Peyer's patch (tissue), 4 donors: ENCODE data around the gene DCUN1D3. TPM values are rescaled to one million over a fixed set of nuclear protein-coding genes. Genes with fewer than 3 reads are reported as not detected.

Source experiments
- DNase-seq, 3 donors: peaks; one replicate each; pipeline ENCODE4 v3.0.0-alpha.2; 2017 to 2019
- H3K27ac ChIP-seq, 4 donors: fragments of 200-600 bp; sonication (generic); one replicate each; pipeline ENCODE4 v1.5.1; 2016 to 2019
- H3K27me3 ChIP-seq, 2 donors: fragments of 200-600 bp; sonication (generic); one replicate each; pipeline ENCODE4 v1.5.1; 2019
- H3K36me3 ChIP-seq, 3 donors: fragments of 200-600 bp; sonication (generic); one replicate each; pipeline ENCODE4 v1.5.1; 2016 to 2019
- H3K4me1 ChIP-seq, 4 donors: fragments of 200-600 bp; sonication (generic); one replicate each; pipeline ENCODE4 v1.5.1; 2016 to 2019
- H3K4me3 ChIP-seq, 4 donors: fragments of 200-600 bp; sonication (generic); 1 replicate in 3 of 4; 2 replicates in 1 of 4; pipeline ENCODE4 v1.5.1; 2016 to 2019; ENCODE audit warnings: mild to moderate bottlenecking in 1 of 4
- H3K9me3 ChIP-seq, 4 donors: fragments of 200-600 bp; sonication (generic); one replicate each; pipeline ENCODE4 v1.5.1; 2016 to 2019; ENCODE audit warnings: mild to moderate bottlenecking in 1 of 4
- POLR2A ChIP-seq, 2 donors: fragments of 450-650 bp; IDR thresholded peaks; one replicate each; pipeline ENCODE4 v1.5.1; 2017; ENCODE audit warnings: antibody characterized with exemption in 2 of 2, mild to moderate bottlenecking in 2 of 2, moderate library complexity in 2 of 2
- total RNA-seq, 4 donors: library from RNA; depleted of rRNA; stranded (reverse); fragments of >200 nt; gene quantifications; one replicate each; pipeline ENCODE4 v1.1.0, GENCODE V29; 2016
- TF ChIP-seq, protein P1 (sequence below), 6 experiments: fragments of 450-650 bp in 4 of 6; fragments of 200-600 bp in 2 of 6; sonication (generic) in 1 of 6; IDR thresholded peaks; one replicate each; pipeline ENCODE4 v1.5.1; 2017 to 2019; ENCODE audit warnings: antibody characterized with exemption in 6 of 6, mild to moderate bottlenecking in 3 of 6, moderate library complexity in 1 of 6

Gene DCUN1D3
- total RNA-seq, 4 donors from 2014 or later = 6.5 to 12.2 (median 9.5) TPM

DNA sequence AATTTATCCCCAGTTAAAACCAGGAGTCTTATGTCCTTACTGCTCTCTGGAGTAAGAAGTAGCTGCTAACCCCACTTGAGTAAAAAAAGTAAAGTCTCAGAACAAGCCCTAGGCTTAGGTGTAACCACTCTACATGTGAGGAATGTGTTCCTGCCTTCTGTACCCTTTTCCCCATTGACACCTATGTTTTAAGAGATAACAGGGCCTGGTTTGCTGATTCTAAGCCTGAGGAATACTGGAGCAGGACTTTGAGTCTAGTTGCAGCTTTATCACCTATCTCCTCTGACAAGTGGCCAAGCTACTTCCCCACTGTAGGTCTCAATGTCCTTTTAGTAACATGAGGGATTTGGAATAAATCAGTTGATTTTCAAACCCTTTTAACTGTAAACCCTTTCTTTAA lies 53.6 kb downstream of the DCUN1D3 start:
- peaks cover 0 to 5% (median 0%) of the 10 kb centered on the region in 4 donors for H3K4me1 ChIP-seq
- TF ChIP-seq, protein P1, sequence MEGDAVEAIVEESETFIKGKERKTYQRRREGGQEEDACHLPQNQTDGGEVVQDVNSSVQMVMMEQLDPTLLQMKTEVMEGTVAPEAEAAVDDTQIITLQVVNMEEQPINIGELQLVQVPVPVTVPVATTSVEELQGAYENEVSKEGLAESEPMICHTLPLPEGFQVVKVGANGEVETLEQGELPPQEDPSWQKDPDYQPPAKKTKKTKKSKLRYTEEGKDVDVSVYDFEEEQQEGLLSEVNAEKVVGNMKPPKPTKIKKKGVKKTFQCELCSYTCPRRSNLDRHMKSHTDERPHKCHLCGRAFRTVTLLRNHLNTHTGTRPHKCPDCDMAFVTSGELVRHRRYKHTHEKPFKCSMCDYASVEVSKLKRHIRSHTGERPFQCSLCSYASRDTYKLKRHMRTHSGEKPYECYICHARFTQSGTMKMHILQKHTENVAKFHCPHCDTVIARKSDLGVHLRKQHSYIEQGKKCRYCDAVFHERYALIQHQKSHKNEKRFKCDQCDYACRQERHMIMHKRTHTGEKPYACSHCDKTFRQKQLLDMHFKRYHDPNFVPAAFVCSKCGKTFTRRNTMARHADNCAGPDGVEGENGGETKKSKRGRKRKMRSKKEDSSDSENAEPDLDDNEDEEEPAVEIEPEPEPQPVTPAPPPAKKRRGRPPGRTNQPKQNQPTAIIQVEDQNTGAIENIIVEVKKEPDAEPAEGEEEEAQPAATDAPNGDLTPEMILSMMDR (IDR thresholded peaks at IDR 0.05) = no peak
- H3K27ac ChIP-seq = no peak overlapping the region
- no peaks in the 10 kb centered on the region for H3K9me3 ChIP-seq
- no peaks in the 10 kb centered on the region for H3K27me3 ChIP-seq
- no peak for DNase-seq
- H3K36me3 ChIP-seq = peaks cover 0 to 5% (median 0%) of the 10 kb centered on the region in 3 donors
- H3K4me3 ChIP-seq = no peak overlapping the region

DNA sequence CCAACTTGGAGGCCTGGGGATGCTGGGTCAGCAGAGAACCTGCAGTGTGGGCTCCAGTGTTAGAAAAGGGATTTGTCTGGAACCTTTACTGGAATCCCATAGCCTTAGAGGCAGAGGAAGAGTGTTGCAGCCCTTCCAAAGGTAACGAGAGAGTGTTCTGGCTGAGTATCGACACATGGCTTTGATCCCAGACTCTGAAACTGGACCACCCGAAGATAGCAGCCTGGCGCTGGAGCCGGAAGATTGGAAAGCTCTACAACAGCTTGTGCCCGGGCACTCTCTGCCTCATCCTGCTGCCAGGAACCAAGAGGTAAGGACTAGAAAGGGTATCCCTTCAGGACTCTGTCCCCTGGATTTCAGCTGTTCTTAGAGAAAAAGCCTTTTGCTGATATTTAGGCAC lies 54.1 kb downstream of the DCUN1D3 start:
- no peak overlapping the region for H3K27ac ChIP-seq
- TF ChIP-seq POLR2A (IDR thresholded peaks at IDR 0.05) = no peak
- TF ChIP-seq, protein P1 (IDR thresholded peaks at IDR 0.05) = no peak
- peaks cover 0 to under 1% (median 0%) of the 10 kb centered on the region in 4 donors for H3K4me1 ChIP-seq
- DNase-seq = no peak
- H3K4me3 ChIP-seq = no peak overlapping the region
- H3K27me3 ChIP-seq = no peaks in the 10 kb centered on the region
- no peaks in the 10 kb centered on the region for H3K9me3 ChIP-seq
- H3K36me3 ChIP-seq = peaks cover 0 to 5% (median 0%) of the 10 kb centered on the region in 3 donors

GRCh38 chr16:20844588-20844987 lies 55.6 kb downstream of the DCUN1D3 start:
- Histone ChIP-seq H3K27me3 (no peaks in the 10 kb centered on the region), H3K27ac (no peak overlapping the region), H3K9me3 (no peaks in the 10 kb centered on the region), H3K4me1 (no peaks in the 10 kb centered on the region), H3K4me3 (no peak overlapping the region), H3K36me3 (peaks cover 0 to 5% (median 0%) of the 10 kb centered on the region in 3 donors)
- no peak for DNase-seq
- no peak for TF ChIP-seq POLR2A (IDR thresholded peaks at IDR 0.05)
- TF ChIP-seq, protein P1 (IDR thresholded peaks at IDR 0.05) = no peak

DNA sequence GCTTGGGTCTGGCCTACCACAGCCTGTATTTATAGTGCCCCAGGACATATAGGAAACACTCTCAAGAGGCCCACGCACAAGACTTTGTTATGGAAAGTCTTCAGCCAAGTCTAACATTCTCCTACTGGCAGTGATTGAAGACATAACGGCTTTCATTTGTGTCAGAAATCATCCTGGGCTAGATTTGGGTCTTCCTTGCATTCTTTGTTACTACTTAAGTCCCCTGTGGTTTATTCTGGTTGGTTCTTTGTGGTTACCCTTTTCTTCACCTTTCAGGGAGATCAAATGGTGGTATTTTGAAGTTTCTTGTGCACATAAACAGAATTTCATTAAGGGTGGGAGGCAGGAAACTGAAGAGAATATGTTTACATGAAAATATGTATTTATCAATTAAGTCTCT lies 56.1 kb downstream of the DCUN1D3 start:
- Histone ChIP-seq H3K27me3 (no peaks in the 10 kb centered on the region), H3K36me3 (peaks cover 0 to 5% (median 0%) of the 10 kb centered on the region in 3 donors), H3K4me1 (no peaks in the 10 kb centered on the region), H3K9me3 (no peaks in the 10 kb centered on the region), H3K4me3 (no peak overlapping the region), H3K27ac (no peak overlapping the region)
- DNase-seq = no peak
- TF ChIP-seq, protein P1 (IDR thresholded peaks at IDR 0.05) = no peak
- no peak for TF ChIP-seq POLR2A (IDR thresholded peaks at IDR 0.05)

- TF ChIP-seq, protein P1 (IDR thresholded peaks at IDR 0.05) = no peak
- TF ChIP-seq POLR2A (IDR thresholded peaks at IDR 0.05) = no peak
- H3K4me1 ChIP-seq = no peaks in the 10 kb centered on the region
- H3K36me3 ChIP-seq = no peaks in the 10 kb centered on the region
- H3K9me3 ChIP-seq = no peaks in the 10 kb centered on the region
- DNase-seq = no peak
- H3K27ac ChIP-seq = no peak overlapping the region
- no peaks in the 10 kb centered on the region for H3K27me3 ChIP-seq
- no peak overlapping the region for H3K4me3 ChIP-seq
Measured at GRCh38 chr16:20839504-20839903, 60.7 kb downstream of the DCUN1D3 start.

GRCh38 chr16:20838240-20838639 lies 61.9 kb downstream of the DCUN1D3 start:
- H3K4me1 ChIP-seq = no peaks in the 10 kb centered on the region
- no peaks in the 10 kb centered on the region for H3K9me3 ChIP-seq
- H3K36me3 ChIP-seq = no peaks in the 10 kb centered on the region
- H3K4me3 ChIP-seq = no peak overlapping the region
- H3K27ac ChIP-seq = no peak overlapping the region
- TF ChIP-seq, protein P1 (IDR thresholded peaks at IDR 0.05) = no peak
- no peak for TF ChIP-seq POLR2A (IDR thresholded peaks at IDR 0.05)
- no peaks in the 10 kb centered on the region for H3K27me3 ChIP-seq
- no peak for DNase-seq
